Activated CD4-positive, CD25-positive, alpha-beta regulatory T cell (primary cell): ENCODE measurements around the gene CHST12.
"Not testable (repeated sequence)": the region's sequence is repeated elsewhere in the genome, so short reads cannot be mapped to it uniquely, and the experiment has no call there.

Experiments
- DNase-seq, 4 experiments: peaks; one replicate each; lab custom pipeline; 2025; lab: John Stamatoyannopoulos, UW

Gene CHST12

GRCh38 chr7:2378125-2378524 lies 25.3 kb upstream of the CHST12 start:
- DNase-seq, result not testable (repeated sequence)

- no peak for DNase-seq
These were observed 24.2 kb upstream of the CHST12 start for GRCh38 chr7:2379161-2379560.

GRCh38 chr7:2379821-2380450 lies 23.5 kb upstream of the CHST12 start:
- no peak for DNase-seq

- DNase-seq, result no peak
These were observed 22.9 kb upstream of the CHST12 start for GRCh38 chr7:2380461-2380860.

- no peak for DNase-seq
These were observed 22.2 kb upstream of the CHST12 start for GRCh38 chr7:2381227-2381626.

- no peak for DNase-seq
These were observed 21.4 kb upstream of the CHST12 start for GRCh38 chr7:2381881-2382509.

- DNase-seq, result no peak
These were observed 19.7 kb upstream of the CHST12 start for GRCh38 chr7:2383543-2384274.

- no peak for DNase-seq
These were observed 18.8 kb upstream of the CHST12 start for GRCh38 chr7:2384354-2385243.

- DNase-seq, result not testable (repeated sequence)
These were observed 17.3 kb upstream of the CHST12 start for GRCh38 chr7:2386122-2386521.

- no peak for DNase-seq
These were observed 16.3 kb upstream of the CHST12 start for GRCh38 chr7:2386964-2387669.

- DNase-seq, result no peak
These were observed 15.3 kb upstream of the CHST12 start for GRCh38 chr7:2387897-2388636.

GRCh38 chr7:2388637-2388954 lies 14.8 kb upstream of the CHST12 start:
- no peak for DNase-seq

- DNase-seq, result not testable (repeated sequence)
These were observed 13.2 kb upstream of the CHST12 start for GRCh38 chr7:2390020-2390816.

GRCh38 chr7:2393706-2394105 lies 9.7 kb upstream of the CHST12 start:
- no peak for DNase-seq

- no peak for DNase-seq
These were observed 8.8 kb upstream of the CHST12 start for GRCh38 chr7:2394566-2395082.

- DNase-seq, result no peak
These were observed 4.9 kb upstream of the CHST12 start for GRCh38 chr7:2398506-2398905.

GRCh38 chr7:2399848-2400587 lies 3.4 kb upstream of the CHST12 start:
- DNase-seq, result no peak

GRCh38 chr7:2402687-2403013 lies 761 bp upstream of the CHST12 start:
- DNase-seq, result no peak
